ENCODE results near the gene OR51D1.

- TF ChIP-seq SP1 (IDR thresholded peaks at IDR 0.05; ENCODE audit: low read depth, low read length) = peak; percentile 95
- TF ChIP-seq RAD21 (IDR thresholded peaks at IDR 0.05 in 1 of 2, conservative IDR thresholded peaks at IDR 0.05 in 1 of 2; ENCODE audit: low read depth in 2 of 2, low read length in 2 of 2) = no peak
- peak; percentile 70; the same call in 1 of the 2 replicates for TF ChIP-seq POLR2AphosphoS5 (IDR thresholded peaks at IDR 0.05; ENCODE audit: low read depth, low read length)
- peak in 1 of 3 experiments; percentile 7; a peak in 2 of 4 replicates for TF ChIP-seq CTCF (IDR thresholded peaks at IDR 0.05; ENCODE audit: control extremely low read depth in 1 of 3, insufficient read depth in 1 of 3, low read depth in 1 of 3, low read length in 3 of 3)
- no peak for TF ChIP-seq CBX5 (IDR thresholded peaks at IDR 0.05; ENCODE audit: low read depth, low read length)
- peak in 1 of 2 experiments; percentile 88; a peak in 2 of 3 replicates for TF ChIP-seq POLR2A (IDR thresholded peaks at IDR 0.05; ENCODE audit: control extremely low read depth in 1 of 2, low read depth in 2 of 2, low read length in 2 of 2)
- no peak for TF ChIP-seq EGR1 (IDR thresholded peaks at IDR 0.05; ENCODE audit: borderline replicate concordance, low read depth, low read length)
- TF ChIP-seq HDAC6 (IDR thresholded peaks at IDR 0.05; ENCODE audit: low read depth, low read length) = no peak
- TF ChIP-seq BRCA1 (IDR thresholded peaks at IDR 0.05; ENCODE audit: low read depth, low read length) = no peak
These were observed 29.3 kb upstream of the OR51D1 start, which contains the start of gene TRIM68 for GRCh38 chr11:4607781-4608666.
